H1 (cell line): ENCODE results near the gene RPTOR. TPM values are rescaled to one million over a fixed set of nuclear protein-coding genes. Genes with fewer than 3 reads are reported as not detected.

Source experiments
- CTCF ChIA-PET: fragments of 300-600 bp; sonication (Branson Sonifier 250); formaldehyde crosslinking; loops from one replicate; lab custom pipeline; 2021; ENCODE audit not compliant: partially characterized antibody; lab: Charles Lee
- POLR2A ChIA-PET: fragments of 300-600 bp; sonication (Branson Sonifier 250); formaldehyde crosslinking; loops from one replicate; lab custom pipeline; 2021; ENCODE audit warnings: inconsistent platforms; ENCODE audit not compliant: partially characterized antibody; lab: Charles Lee
- DNase-seq, 2 experiments: peaks; one replicate each; pipeline versions ENCODE4 v3.0.0 to v3.0.0-alpha.2; 2010 to 2022; ENCODE audit warnings: low spot score in 2 of 2, low read depth in 1 of 2, mixed read lengths in 1 of 2
- FAIRE-seq: peaks from 2 replicates; lab custom pipeline; 2011; peaks lifted over from hg19 to GRCh38; lab: Jason Lieb, UNC
- H2AFZ ChIP-seq: 2 replicates; pipeline ENCODE4 v1.8.1; 2012; ENCODE audit warnings: low read length, inconsistent platforms
- H2AK5ac ChIP-seq: 2 replicates; pipeline ENCODE4 v1.6.1; 2013; ENCODE audit warnings: low read depth, low read length
- H2BK120ac ChIP-seq: replicated peaks from 2 replicates; pipeline ENCODE3; 2013; ENCODE audit warnings: low read depth, low read length, inconsistent platforms
- H2BK12ac ChIP-seq: 2 replicates; pipeline ENCODE4 v1.6.1; 2013; ENCODE audit warnings: low read depth, low read length
- H2BK15ac ChIP-seq: 2 replicates; pipeline ENCODE4 v1.6.1; 2013; ENCODE audit warnings: low read length
- H2BK20ac ChIP-seq: 2 replicates; pipeline ENCODE4 v1.6.1; 2013; ENCODE audit warnings: low read length
- H2BK5ac ChIP-seq: 2 replicates; pipeline ENCODE4 v1.6.1; 2013; ENCODE audit warnings: low read depth, low read length
- H3K14ac ChIP-seq: 2 replicates; pipeline ENCODE4 v1.6.1; 2013; ENCODE audit warnings: inconsistent platforms; ENCODE audit not compliant: insufficient read length
- H3K18ac ChIP-seq: 2 replicates; pipeline ENCODE4 v1.6.1; 2013; ENCODE audit warnings: low read length; ENCODE audit errors: extremely low read depth
- H3K23ac ChIP-seq: 2 replicates; pipeline ENCODE4 v1.6.1; 2013; ENCODE audit warnings: inconsistent platforms; ENCODE audit not compliant: insufficient read length
- H3K23me2 ChIP-seq: 2 replicates; pipeline ENCODE4 v1.6.1; 2013; ENCODE audit warnings: low read depth, low read length
- H3K27ac ChIP-seq: 2 replicates; pipeline ENCODE4 v1.6.1; 2011; ENCODE audit warnings: low read depth, low read length, inconsistent platforms
- H3K27me3 ChIP-seq, 4 experiments: replicated peaks in 1 of 4; 1 replicate in 1 of 4; 2 replicates in 3 of 4; pipeline versions ENCODE4 v1.6.1 to v1.8.1; 2011 to 2013; ENCODE audit warnings: low read length in 3 of 4, mild to moderate bottlenecking in 3 of 4, inconsistent platforms in 2 of 4, mixed read lengths in 2 of 4, moderate library complexity in 1 of 4; ENCODE audit not compliant: control insufficient read depth in 3 of 4, insufficient read depth in 3 of 4; ENCODE audit errors: extremely low read depth in 1 of 4
- H3K36me3 ChIP-seq, 4 experiments: 2 replicates each; pipeline versions ENCODE4 v1.6.1 to v1.8.1; 2011 to 2013; ENCODE audit warnings: mild to moderate bottlenecking in 4 of 4, low read length in 3 of 4, moderate library complexity in 2 of 4, control low read depth in 1 of 4, inconsistent platforms in 1 of 4; ENCODE audit not compliant: insufficient read depth in 4 of 4, control insufficient read depth in 2 of 4
- H3K4ac ChIP-seq: replicated peaks from 2 replicates; pipeline ENCODE3; 2013; ENCODE audit warnings: low read length, low read depth, mixed read lengths, inconsistent platforms; ENCODE audit not compliant: insufficient read length
- H3K4me1 ChIP-seq, 4 experiments: replicated peaks in 1 of 4; 1 replicate in 1 of 4; 2 replicates in 3 of 4; pipeline versions ENCODE4 v1.6.1 to v1.8.1; 2011 to 2013; ENCODE audit warnings: low read length in 3 of 4, inconsistent platforms in 2 of 4, mixed read lengths in 1 of 4; ENCODE audit not compliant: insufficient read depth in 4 of 4, control insufficient read depth in 3 of 4
- H3K4me2 ChIP-seq, 2 experiments: 2 replicates each; pipeline versions ENCODE4 v1.6.1 to v1.8.1; 2011 to 2013; ENCODE audit warnings: low read depth in 2 of 2, low read length in 2 of 2, control low read depth in 1 of 2, inconsistent platforms in 1 of 2, mild to moderate bottlenecking in 1 of 2; ENCODE audit not compliant: insufficient read depth in 1 of 2
- H3K4me3 ChIP-seq, 4 experiments: fragments of 200-600, 300-600 bp in 1 of 4; sonication (generic), shearing (Covaris generic), sonication (Bioruptor Twin) in 1 of 4; 2 replicates each; pipeline versions ENCODE4 v1.5.1 to v1.8.1; 2011 to 2016; ENCODE audit warnings: low read length in 4 of 4, low read depth in 3 of 4, control low read depth in 2 of 4, inconsistent platforms in 2 of 4, mild to moderate bottlenecking in 2 of 4, mixed read lengths in 1 of 4, moderate library complexity in 1 of 4; ENCODE audit not compliant: insufficient read depth in 2 of 4; ENCODE audit errors: extremely low read depth in 1 of 4
- H3K56ac ChIP-seq: replicated peaks from 2 replicates; pipeline ENCODE3; 2013; ENCODE audit warnings: low read depth, mild to moderate bottlenecking, mixed read lengths, low read length, inconsistent platforms; ENCODE audit not compliant: insufficient read length
- H3K79me1 ChIP-seq: 2 replicates; pipeline ENCODE4 v1.6.1; 2013; ENCODE audit warnings: low read depth, low read length, control low read depth
- H3K79me2 ChIP-seq, 2 experiments: 2 replicates each; pipeline versions ENCODE4 v1.6.1 to v1.8.1; 2012 to 2013; ENCODE audit warnings: low read length in 2 of 2, mild to moderate bottlenecking in 2 of 2, inconsistent platforms in 1 of 2; ENCODE audit not compliant: insufficient read depth in 2 of 2, control insufficient read depth in 1 of 2
- H3K9ac ChIP-seq, 4 experiments: replicated peaks in 1 of 4; 1 replicate in 1 of 4; 2 replicates in 3 of 4; pipeline versions ENCODE4 v1.6.1 to v1.8.1; 2011 to 2013; ENCODE audit warnings: low read depth in 3 of 4, low read length in 3 of 4, control low read depth in 2 of 4, mild to moderate bottlenecking in 2 of 4, moderate library complexity in 2 of 4, inconsistent platforms in 1 of 4; ENCODE audit errors: extremely low read depth in 1 of 4
- H3K9me3 ChIP-seq, 2 experiments: 2 replicates each; pipeline versions ENCODE4 v1.6.1 to v1.8.1; 2012 to 2013; ENCODE audit warnings: mild to moderate bottlenecking in 2 of 2, moderate library complexity in 2 of 2, control low read depth in 1 of 2, inconsistent platforms in 1 of 2, low read depth in 1 of 2, low read length in 1 of 2, mixed read lengths in 1 of 2; ENCODE audit not compliant: insufficient read depth in 2 of 2
- H4K20me1 ChIP-seq, 2 experiments: replicated peaks in 1 of 2; 2 replicates each; pipeline versions ENCODE3 to v1.8.1; 2011 to 2013; ENCODE audit warnings: inconsistent platforms in 2 of 2, low read length in 2 of 2, mild to moderate bottlenecking in 1 of 2; ENCODE audit not compliant: insufficient read depth in 2 of 2, control insufficient read depth in 1 of 2
- H4K5ac ChIP-seq: 2 replicates; pipeline ENCODE4 v1.6.1; 2013; ENCODE audit warnings: low read length, low read depth, mixed read lengths, inconsistent platforms; ENCODE audit not compliant: insufficient read length
- H4K8ac ChIP-seq: 2 replicates; pipeline ENCODE4 v1.8.0; 2013; ENCODE audit warnings: mild to moderate bottlenecking, moderate library complexity, low read length, inconsistent platforms; ENCODE audit not compliant: insufficient read depth; ENCODE audit errors: extremely low read depth
- H4K91ac ChIP-seq: replicated peaks from 2 replicates; pipeline ENCODE3; 2013; ENCODE audit warnings: low read length, mixed read lengths, inconsistent platforms; ENCODE audit not compliant: insufficient read length
- ATF3 ChIP-seq: IDR thresholded peaks from 2 replicates; pipeline ENCODE4 v1.6.1; 2011; ENCODE audit warnings: low read depth, mild to moderate bottlenecking, low read length; ENCODE audit not compliant: insufficient read depth
- CBX8 ChIP-seq: fragments of 300-800, 300-1000 bp; sonication (generic); IDR thresholded peaks from 2 replicates; pipeline ENCODE4 v1.7.1; 2016; ENCODE audit warnings: low read depth, low read length, borderline replicate concordance
- CTBP2 ChIP-seq: IDR thresholded peaks from 2 replicates; pipeline ENCODE4 v1.7.0; 2011; ENCODE audit warnings: borderline replicate concordance, mild to moderate bottlenecking, moderate library complexity, mixed read lengths, low read length; ENCODE audit not compliant: insufficient read depth, insufficient read length
- POLR2A ChIP-seq, 2 experiments: IDR thresholded peaks; 1 replicate in 1 of 2; 2 replicates in 1 of 2; pipeline ENCODE4 v1.6.1; 2011; ENCODE audit warnings: low read depth in 2 of 2, low read length in 2 of 2, mild to moderate bottlenecking in 2 of 2; ENCODE audit errors: control extremely low read depth in 1 of 2
- SP1 ChIP-seq: IDR thresholded peaks from 2 replicates; pipeline ENCODE4 v1.6.1; 2011; ENCODE audit warnings: low read depth, low read length
- SRF ChIP-seq: IDR thresholded peaks from 2 replicates; pipeline ENCODE4 v1.6.1; 2011; ENCODE audit warnings: mild to moderate bottlenecking, low read depth, low read length, moderate library complexity
- WGBS, 2 experiments: shearing (Covaris generic) in 1 of 2; methylation state at CpG; one replicate each; pipeline versions ENCODE4 v1.1.6 to v1.1.7; 2013 to 2015; ENCODE audit warnings: low lambda C conversion rate in 2 of 2, mixed read lengths in 2 of 2, inconsistent platforms in 1 of 2, low coverage in 1 of 2, missing lambda C conversion rate in 1 of 2; ENCODE audit not compliant: insufficient replicate concordance in 2 of 2, insufficient coverage in 1 of 2, insufficient read length in 1 of 2; ENCODE audit errors: extremely low coverage in 1 of 2, missing lambda C conversion rate in 1 of 2; 5-methylcytosine and 5-hydroxymethylcytosine counted together
- polyA plus RNA-seq, 7 experiments: library from polyadenylated mRNA; depleted of rRNA in 3 of 7; stranded (reverse) in 5 of 7; unstranded in 2 of 7; fragments of >200 nt in 5 of 7; fragments of 200-250 nt in 2 of 7; gene quantifications; 1 replicate in 5 of 7; 2 replicates in 1 of 7; 4 replicates in 1 of 7; pipeline versions ENCODE4 v1.2.1 to v1.2.3, GENCODE V29; 2011 to 2013; ENCODE audit warnings: missing spikeins in 2 of 7, mixed read lengths in 2 of 7
- total RNA-seq: library from RNA; stranded (reverse); fragmentation: NEBNext Ultra II Directional; extraction: Animal tissue kit (Norgen Biotek cat#: 25700); gene quantifications from 2 replicates; pipeline ENCODE4 v1.2.1, GENCODE V29; 2021

RPTOR gene
- total and polyA plus RNA-seq, 2 of the 8 experiments (the other 6 are each of a cell fraction or from before 2014, with no cell fraction given), result 6.9 to 28.7 TPM

DNA sequence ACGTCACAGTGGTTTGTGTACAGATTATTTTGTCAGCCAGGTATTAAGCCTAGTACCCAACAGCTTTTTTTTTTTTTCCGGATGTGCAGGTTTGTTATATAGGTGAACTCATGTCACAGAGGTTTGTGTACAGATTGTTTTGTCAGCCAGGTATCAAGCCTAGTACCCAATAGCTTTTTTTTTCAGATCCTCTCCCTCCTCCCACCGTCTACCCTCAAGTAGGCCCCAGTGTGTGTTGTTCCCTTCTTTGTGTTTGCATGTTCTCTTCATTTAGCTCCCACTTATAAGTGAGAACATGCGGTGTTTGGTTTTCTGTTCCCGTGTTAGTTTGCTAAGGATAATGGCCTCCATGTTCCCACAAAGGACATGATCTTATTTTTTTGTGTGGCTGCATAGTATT, 19.9 kb downstream of the RPTOR start:
- Histone ChIP-seq H3K18ac (no peak overlapping the region), H2BK12ac (no peak overlapping the region), H3K4me1 (no peaks in the 10 kb centered on the region), H3K79me1 (peaks cover 9% of the 10 kb centered on the region), H3K27me3 (peaks cover 24 to 60% (median 49%) of the 10 kb centered on the region in 4 experiments), H3K23me2 (no peaks in the 10 kb centered on the region), H4K91ac (no peak overlapping the region), H3K56ac (no peak overlapping the region), H3K9me3 (no peaks in the 10 kb centered on the region), H3K14ac (no peak overlapping the region), H2AK5ac (no peak overlapping the region), H2BK20ac (no peak overlapping the region), H4K8ac (no peak overlapping the region), H3K9ac (no peak overlapping the region), H3K36me3 (no peaks in the 10 kb centered on the region), H4K5ac (no peak overlapping the region), H3K79me2 (peaks cover 0 to 27% of the 10 kb centered on the region in 2 experiments; a peak in 2 of 4 replicates), H2BK5ac (no peak overlapping the region), H2BK120ac (no peak overlapping the region), H3K4ac (no peak overlapping the region), H3K23ac (no peak overlapping the region), H3K4me2 (no peak overlapping the region), H3K4me3 (no peak overlapping the region), H2AFZ (no peak overlapping the region), H2BK15ac (no peak overlapping the region), H3K27ac (no peak overlapping the region), H4K20me1 (peaks cover 26 to 48% of the 10 kb centered on the region in 2 experiments)
- ChIA-PET CTCF (interaction anchor here (1.4 to 5.6 kb wide), 2 partner anchors 10 to 66 kb away, joined by 3 to 27 read pairs; no protein-coding TSS in a partner anchor), POLR2A (interaction anchor here (1.3 kb wide), 1 partner anchor 110 kb away, joined by 3 read pairs; no protein-coding TSS in a partner anchor)
- FAIRE-seq, result no peak
- no peak for DNase-seq
- TF ChIP-seq ATF3, result no peak
- TF ChIP-seq CTBP2, result no peak
- TF ChIP-seq POLR2A (IDR thresholded peaks at IDR 0.05; ENCODE audit: control extremely low read depth in 1 of 2, low read depth in 2 of 2, low read length in 2 of 2), result no peak
- no peak for TF ChIP-seq SP1
- TF ChIP-seq CBX8, result no peak
- TF ChIP-seq SRF, result no peak
- WGBS, 2 experiments, result 85% methylated on average over 5 of the region's 5 CpGs; no CpG with 5 or more reads in 1 of the 2 experiments
